Loucy (cell line): ENCODE data around the gene KDM2B.

ENCODE experiments used
- H2AFZ ChIP-seq: fragments of 200-600 bp; sonication (generic); 2 replicates; pipeline ENCODE4 v1.6.0; 2016; ENCODE audit warnings: antibody characterized with exemption, mild to moderate bottlenecking, low read length, moderate library complexity
- H3F3A ChIP-seq: fragments of 200-600 bp; 2 replicates; pipeline ENCODE4 v1.6.0; 2016; ENCODE audit warnings: antibody characterized with exemption, low read depth, mild to moderate bottlenecking
- H3K27me3 ChIP-seq: fragments of 200-600 bp; sonication (generic); 2 replicates; pipeline ENCODE4 v1.6.1; 2014; ENCODE audit warnings: low read length, mild to moderate bottlenecking; ENCODE audit not compliant: insufficient read depth, poor library complexity, severe bottlenecking
- H3K36me3 ChIP-seq: fragments of 200-600 bp; sonication (generic); 2 replicates; pipeline ENCODE4 v1.6.1; 2016; ENCODE audit warnings: low read length; ENCODE audit not compliant: insufficient read depth
- H3K4me1 ChIP-seq: fragments of 200-600 bp; sonication (generic); 2 replicates; pipeline ENCODE4 v1.5.1; 2014; ENCODE audit warnings: low read length, mild to moderate bottlenecking; ENCODE audit not compliant: insufficient read depth, poor library complexity, severe bottlenecking
- H3K4me2 ChIP-seq: fragments of 200-600 bp; sonication (generic); 2 replicates; pipeline ENCODE4 v1.6.0; 2014; ENCODE audit warnings: antibody characterized with exemption, low read length, low read depth, mild to moderate bottlenecking; ENCODE audit not compliant: poor library complexity, severe bottlenecking
- H3K4me3 ChIP-seq: fragments of 200-600 bp; sonication (generic); 2 replicates; pipeline ENCODE4 v1.5.1; 2014; ENCODE audit warnings: low read length, mild to moderate bottlenecking, mixed read lengths; ENCODE audit not compliant: poor library complexity, severe bottlenecking
- H3K79me2 ChIP-seq: fragments of 200-600 bp; sonication (generic); 2 replicates; pipeline ENCODE4 v1.6.1; 2014; ENCODE audit warnings: low read length; ENCODE audit not compliant: insufficient read depth
- H3K9ac ChIP-seq: fragments of 200-600 bp; sonication (generic); 2 replicates; pipeline ENCODE4 v1.6.0; 2014; ENCODE audit warnings: mild to moderate bottlenecking, low read depth, low read length, moderate library complexity; ENCODE audit not compliant: poor library complexity, severe bottlenecking
- H3K9me2 ChIP-seq: fragments of 200-600 bp; sonication (generic); replicated peaks from 2 replicates; pipeline ENCODE4 v1.6.1; 2016; ENCODE audit warnings: low read depth, low read length, mixed read lengths
- H3K9me3 ChIP-seq: fragments of 200-600 bp; sonication (generic); 2 replicates; pipeline ENCODE4 v1.6.1; 2014; ENCODE audit warnings: mild to moderate bottlenecking, antibody characterized with exemption, low read length, low read depth; ENCODE audit not compliant: insufficient read depth
- H4K20me1 ChIP-seq: fragments of 200-600 bp; sonication (generic); 2 replicates; pipeline ENCODE4 v1.6.0; 2014; ENCODE audit warnings: antibody characterized with exemption, low read length, mild to moderate bottlenecking; ENCODE audit not compliant: insufficient read depth, poor library complexity, severe bottlenecking
- CTCF ChIP-seq: fragments of 200-600 bp; sonication (generic); conservative IDR thresholded peaks from 2 replicates; pipeline ENCODE4 v1.5.1; 2014; ENCODE audit warnings: mild to moderate bottlenecking, antibody characterized with exemption, low read length
- EZH2phosphoT487 ChIP-seq: fragments of 200-600 bp; IDR thresholded peaks from 2 replicates; pipeline ENCODE4 v1.6.1; 2018; ENCODE audit warnings: antibody characterized with exemption, mild to moderate bottlenecking, moderate library complexity, borderline replicate concordance

KDM2B gene

DNA sequence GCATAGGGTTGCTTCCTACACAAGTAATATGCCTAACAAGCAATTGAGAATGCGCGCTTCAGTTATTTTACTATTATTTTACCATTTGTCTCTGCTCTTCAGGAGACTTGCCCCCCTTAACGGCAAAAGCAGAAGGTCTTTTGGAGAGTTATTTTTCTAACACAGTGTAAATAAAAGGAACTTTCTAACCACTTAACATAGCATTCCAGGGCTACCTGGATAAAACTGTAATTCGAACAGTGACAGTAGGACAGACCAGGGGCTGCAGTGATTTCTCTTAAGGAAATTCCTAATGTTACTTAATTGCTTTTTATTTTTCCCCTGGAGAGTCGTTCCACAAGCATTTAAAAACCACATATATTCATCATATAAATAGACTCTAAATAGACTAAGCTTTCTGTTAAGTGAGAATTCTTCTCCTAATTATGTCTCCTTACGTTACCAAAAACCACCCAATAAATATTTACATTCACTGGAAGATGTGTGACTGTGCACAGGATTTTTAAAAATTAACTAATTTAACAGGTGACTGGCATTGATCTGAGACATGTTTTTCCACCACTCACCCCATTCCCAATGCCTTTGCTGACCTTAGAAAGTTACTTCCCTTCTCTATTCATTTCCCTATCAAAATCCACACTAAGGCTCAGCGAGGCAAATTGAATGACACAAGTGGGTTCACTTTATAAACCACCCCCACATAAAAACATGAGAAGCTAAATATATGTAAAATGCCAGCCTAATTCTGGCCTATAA, 108.5 kb downstream of the KDM2B start:
- Histone ChIP-seq H3K27me3 (no peaks in the 10 kb centered on the region), H3K79me2 (peaks cover 13% of the 10 kb centered on the region; the same call in 1 of the 2 replicates), H3K4me3 (no peak overlapping the region), H3K4me1 (peaks cover 6% of the 10 kb centered on the region), H3K9me2 (no peaks in the 10 kb centered on the region), H3K9ac (no peak overlapping the region), H2AFZ (no peak overlapping the region), H3K9me3 (no peaks in the 10 kb centered on the region), H3F3A (peaks cover 11% of the 10 kb centered on the region; the same call in 1 of the 2 replicates), H3K36me3 (no peaks in the 10 kb centered on the region), H4K20me1 (no peaks in the 10 kb centered on the region), H3K4me2 (no peak overlapping the region)
- TF ChIP-seq CTCF (no peak), EZH2phosphoT487 (no peak)

DNA sequence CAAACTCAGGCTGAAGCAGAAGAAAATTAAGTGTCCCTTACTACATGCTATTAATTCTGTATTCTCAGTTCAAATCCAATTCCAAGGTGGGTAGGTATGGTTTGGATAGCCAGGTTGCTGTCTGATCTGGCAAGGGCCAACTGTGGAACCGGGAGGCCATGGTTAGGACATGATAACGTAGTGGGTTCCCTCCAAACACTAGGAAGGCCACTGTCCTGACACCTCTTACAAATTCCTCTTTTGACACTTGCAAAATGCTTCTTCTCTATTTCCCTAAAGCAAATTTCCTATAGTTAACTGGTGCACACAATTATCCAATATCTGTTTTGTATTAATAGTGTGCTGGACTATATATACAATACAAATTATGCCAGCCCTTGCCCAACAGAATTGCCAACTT, 110.1 kb downstream of the KDM2B start:
- Histone ChIP-seq H3K79me2 (peaks cover 20% of the 10 kb centered on the region), H3F3A (peaks cover 11% of the 10 kb centered on the region; the same call in 1 of the 2 replicates), H3K4me2 (no peak overlapping the region), H3K27me3 (no peaks in the 10 kb centered on the region), H4K20me1 (peaks cover 5% of the 10 kb centered on the region), H3K36me3 (no peaks in the 10 kb centered on the region), H3K9me2 (no peaks in the 10 kb centered on the region), H2AFZ (no peak overlapping the region), H3K9me3 (no peaks in the 10 kb centered on the region), H3K4me3 (no peak overlapping the region), H3K4me1 (peaks cover 11% of the 10 kb centered on the region), H3K9ac (no peak overlapping the region)
- TF ChIP-seq EZH2phosphoT487 (no peak), CTCF (no peak)

DNA sequence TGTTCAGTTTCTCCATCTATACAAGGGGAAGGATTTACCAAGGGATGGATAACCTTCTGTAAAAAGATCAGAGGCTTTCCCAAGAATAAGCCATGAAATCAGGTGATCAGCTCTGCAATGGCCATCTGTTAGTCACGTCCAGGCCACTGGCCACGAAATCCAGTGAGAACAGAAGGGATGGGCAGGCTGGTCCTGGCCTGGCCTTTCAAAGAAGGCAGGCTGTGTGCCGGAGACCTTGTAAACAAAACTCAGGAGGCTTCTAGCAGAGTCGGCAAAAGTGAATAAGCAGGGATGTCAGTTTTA, 112.4 kb downstream of the KDM2B start:
- Histone ChIP-seq H3F3A (peaks cover 11% of the 10 kb centered on the region; the same call in 1 of the 2 replicates), H4K20me1 (peaks cover 28% of the 10 kb centered on the region), H3K4me1 (peaks cover 20% of the 10 kb centered on the region), H3K4me3 (no peak overlapping the region), H3K36me3 (peaks cover 5% of the 10 kb centered on the region; the same call in 1 of the 2 replicates), H3K27me3 (no peaks in the 10 kb centered on the region), H3K79me2 (peaks cover 38% of the 10 kb centered on the region), H3K4me2 (peak overlapping the region; percentile 82), H3K9me2 (no peaks in the 10 kb centered on the region), H3K9ac (peak overlapping the region; percentile 70), H3K9me3 (no peaks in the 10 kb centered on the region), H2AFZ (no peak overlapping the region)
- TF ChIP-seq EZH2phosphoT487 (no peak), CTCF (no peak)
